HCT116 (cell line): Measurements from ENCODE around the gene CDH22. TPM values are rescaled to one million over a fixed set of nuclear protein-coding genes. Genes with fewer than 3 reads are reported as not detected.

Experiments used
- ATAC-seq: fragments of 200-7000 bp; cut with Tn5 transposase; 2 replicates; pipeline ENCODE4 v1.9.1; 2020; ENCODE audit warnings: mild to moderate bottlenecking, moderate library complexity
- BruUV-seq: library from RNA; stranded (reverse); fragments of 400-500 nt; replicated peaks from 2 replicates; lab custom pipeline; 2021; lab: Mats Ljungman, UMichigan
- CTCF ChIA-PET: fragments of 300-600 bp; sonication (Branson Sonifier 250); formaldehyde crosslinking; loops from one replicate; lab custom pipeline; 2021; ENCODE audit warnings: antibody characterized with exemption; lab: Charles Lee
- POLR2A ChIA-PET: fragments of 300-600, 350-600 bp; sonication (Branson Sonifier 250); formaldehyde crosslinking; loops from one replicate; lab custom pipeline; 2021; ENCODE audit warnings: antibody characterized with exemption; lab: Charles Lee
- RAD21 ChIA-PET, 2 experiments: fragments of 300-600 bp; sonication (Branson Sonifier 250); formaldehyde crosslinking; loops; one replicate each; lab custom pipeline; 2023; ENCODE audit warnings: low total read pairs in 2 of 2; ENCODE audit not compliant: uncharacterized antibody in 2 of 2, unreplicated experiment in 2 of 2, low non-redundant PET in 1 of 2; lab: Charles Lee
- DNase-seq: peaks from one replicate; pipeline ENCODE4 v3.0.0-alpha.2; 2010; ENCODE audit warnings: low read depth, low spot score
- H2AFZ ChIP-seq: fragments of 200-600 bp; shearing (Covaris generic), sonication (generic); 2 replicates; pipeline ENCODE4 v1.6.1; 2017; ENCODE audit warnings: low read depth, mixed run types, mixed read lengths, antibody characterized with exemption, low read length; ENCODE audit not compliant: poor library complexity, severe bottlenecking
- H3K27ac ChIP-seq: 2 replicates; pipeline ENCODE4 v1.5.1; 2012; ENCODE audit warnings: low read depth, low read length
- H3K27me3 ChIP-seq: fragments of 200-600 bp; sonication (generic); 2 replicates; pipeline ENCODE4 v1.6.1; 2016; ENCODE audit warnings: mixed run types, low read length, mixed read lengths; ENCODE audit not compliant: insufficient read depth
- H3K36me3 ChIP-seq, 2 experiments: fragments of 200-500 bp in 1 of 2; fragments of 200-600 bp in 1 of 2; sonication (Bioruptor generic) in 1 of 2; sonication (generic) in 1 of 2; 2 replicates each; pipeline versions ENCODE4 v1.5.1 to v1.6.1; 2014 to 2016; ENCODE audit warnings: low read length in 2 of 2, inconsistent platforms in 1 of 2, mixed read lengths in 1 of 2, mixed run types in 1 of 2; ENCODE audit not compliant: insufficient read depth in 2 of 2, control insufficient read depth in 1 of 2
- H3K4me1 ChIP-seq, 2 experiments: fragments of 200-600 bp in 1 of 2; sonication (generic) in 1 of 2; 2 replicates each; pipeline versions ENCODE4 v1.5.1 to v1.6.1; 2012 to 2017; ENCODE audit warnings: low read length in 2 of 2, inconsistent platforms in 1 of 2, mild to moderate bottlenecking in 1 of 2, mixed read lengths in 1 of 2, mixed run types in 1 of 2, moderate library complexity in 1 of 2; ENCODE audit not compliant: insufficient read depth in 2 of 2, control insufficient read depth in 1 of 2
- H3K4me2 ChIP-seq: fragments of 200-600 bp; sonication (generic); 2 replicates; pipeline ENCODE4 v1.6.1; 2017; ENCODE audit warnings: mixed run types, low read length, mixed read lengths
- H3K4me3 ChIP-seq, 2 experiments: fragments of 200-600 bp in 1 of 2; sonication (generic) in 1 of 2; replicated peaks in 1 of 2; 2 replicates each; pipeline ENCODE4 v1.5.1; 2011 to 2016; ENCODE audit warnings: low read length in 2 of 2, control low read depth in 1 of 2, low read depth in 1 of 2, mild to moderate bottlenecking in 1 of 2, mixed read lengths in 1 of 2, mixed run types in 1 of 2
- H3K79me2 ChIP-seq: fragments of 200-600 bp; sonication (generic); 2 replicates; pipeline ENCODE4 v1.6.1; 2017; ENCODE audit warnings: mild to moderate bottlenecking, mixed run types, low read length, moderate library complexity, mixed read lengths; ENCODE audit not compliant: insufficient read depth
- H3K9ac ChIP-seq: fragments of 200-600 bp; sonication (generic); 2 replicates; pipeline ENCODE4 v1.6.1; 2016; ENCODE audit warnings: low read length, mixed read lengths
- H3K9me2 ChIP-seq: fragments of 200-600 bp; sonication (generic), shearing (Covaris generic); 2 replicates; pipeline ENCODE4 v1.6.1; 2017; ENCODE audit warnings: mixed run types, mild to moderate bottlenecking, moderate library complexity; ENCODE audit not compliant: insufficient read depth
- H3K9me3 ChIP-seq, 2 experiments: fragments of 200-500 bp in 1 of 2; fragments of 200-600 bp in 1 of 2; sonication (Bioruptor generic) in 1 of 2; sonication (generic) in 1 of 2; 2 replicates each; pipeline ENCODE4 v1.6.1; 2014 to 2017; ENCODE audit warnings: low read length in 2 of 2, mixed read lengths in 2 of 2, inconsistent platforms in 1 of 2, low read depth in 1 of 2, mild to moderate bottlenecking in 1 of 2, mixed run types in 1 of 2, moderate library complexity in 1 of 2; ENCODE audit not compliant: control insufficient read depth in 1 of 2, insufficient read depth in 1 of 2
- H4K20me1 ChIP-seq: fragments of 200-600 bp; sonication (generic), shearing (Covaris generic); 2 replicates; pipeline ENCODE4 v1.6.1; 2017; ENCODE audit warnings: mixed run types, mild to moderate bottlenecking, moderate library complexity; ENCODE audit not compliant: insufficient read depth
- ELF1 ChIP-seq: IDR thresholded peaks from 2 replicates; pipeline ENCODE4 v1.6.1; 2012; ENCODE audit warnings: low read depth, borderline replicate concordance
- MAX ChIP-seq: IDR thresholded peaks from 2 replicates; pipeline ENCODE4 v1.6.1; 2012
- POLR2A ChIP-seq: IDR thresholded peaks from 2 replicates; pipeline ENCODE4 v1.7.0; 2011; ENCODE audit warnings: borderline replicate concordance; ENCODE audit not compliant: insufficient read depth, insufficient read length; ENCODE audit errors: extremely low read depth
- TCF7L2 ChIP-seq: IDR thresholded peaks from 2 replicates; pipeline ENCODE4 v1.7.0; 2011; ENCODE audit warnings: borderline replicate concordance, inconsistent platforms; ENCODE audit not compliant: insufficient read depth, insufficient read length; ENCODE audit errors: extremely low read depth
- YY1 ChIP-seq: IDR thresholded peaks from 2 replicates; pipeline ENCODE4 v1.6.1; 2011; ENCODE audit warnings: low read length, low read depth, moderate library complexity, mild to moderate bottlenecking; ENCODE audit not compliant: insufficient replicate concordance; ENCODE audit errors: extremely low read depth
- ZBTB33 ChIP-seq: IDR thresholded peaks from 2 replicates; pipeline ENCODE4 v1.6.1; 2011; ENCODE audit warnings: mild to moderate bottlenecking, low read length, moderate library complexity; ENCODE audit not compliant: insufficient replicate concordance; ENCODE audit errors: extremely low read depth
- ZFX ChIP-seq: fragments of 450-650 bp; IDR thresholded peaks from 2 replicates; pipeline ENCODE4 v1.6.1; 2017
- ZNF274 ChIP-seq: fragments of 200-500 bp; sonication (Bioruptor generic); IDR thresholded peaks from 2 replicates; pipeline ENCODE4 v1.6.1; 2014; ENCODE audit warnings: mild to moderate bottlenecking, low read depth, low read length, inconsistent platforms
- intact Hi-C: fragments of 100-400 bp; cut with micrococcal nuclease; formaldehyde crosslinking; loops from 2 replicates; pipeline ENCODE4 v1.10.0; 2022
- total RNA-seq: library from RNA; stranded (reverse); gene quantifications from one replicate; pipeline ENCODE4 v1.2.1, GENCODE V29; 2021; ENCODE audit not compliant: unreplicated experiment

The CDH22 gene
- total RNA-seq, 1 experiment from 2014 or later, result 1.8 TPM

GRCh38 chr20:46227272-46227767 is 81.0 kb downstream of the CDH22 start:
- intact Hi-C loops, result no loop called here
- H2AFZ ChIP-seq, result no peak overlapping the region
- peaks cover 6% of the 10 kb centered on the region; the same call in 1 of the 2 replicates for H3K27me3 ChIP-seq
- ChIA-PET RAD21 (no interaction called here), POLR2A (no interaction called here), CTCF (no interaction called here)
- H3K4me2 ChIP-seq, result peak overlapping the region; percentile 48
- no peak overlapping the region for H3K9ac ChIP-seq
- no peak for DNase-seq
- H3K79me2 ChIP-seq, result no peaks in the 10 kb centered on the region
- no peak for TF ChIP-seq ZFX
- TF ChIP-seq ZNF274, result no peak
- no peak for TF ChIP-seq MAX
- no peak for TF ChIP-seq YY1
- TF ChIP-seq POLR2A, result no peak
- TF ChIP-seq ELF1, result no peak
- no peak for TF ChIP-seq TCF7L2
- no peak for TF ChIP-seq ZBTB33
- no peak overlapping the region for H3K4me3 ChIP-seq
- no peak for ATAC-seq
- H3K9me2 ChIP-seq, result no peaks in the 10 kb centered on the region
- no peaks in the 10 kb centered on the region for H3K36me3 ChIP-seq
- no peaks in the 10 kb centered on the region for H3K9me3 ChIP-seq
- H4K20me1 ChIP-seq, result no peaks in the 10 kb centered on the region
- no peak overlapping the region for H3K27ac ChIP-seq
- peaks cover 16 to 21% of the 10 kb centered on the region in 2 experiments for H3K4me1 ChIP-seq
- no TSS peak for BruUV-seq
